Measurements from ENCODE around the gene ENPP7. TPM values are rescaled to one million over a fixed set of nuclear protein-coding genes. Genes with fewer than 3 reads are reported as not detected.

The ENPP7 gene
- under 1 TPM in 1 of 2 experiments, not detected in 1; 0.14 TPM for total RNA-seq

GRCh38 chr17:79730769-79731483 is at the start of gene ENPP7:
Gene ENPP7 (plus strand): TSS chr17:79730943. CDS start chr17:79731140, 197 bp downstream.
- no peak within 1 kb of the TSS for H3K27ac Mint-ChIP-seq
- peaks cover 1% of the 10 kb centered on the region for H3K36me3 Mint-ChIP-seq
- POLR2A ChIA-PET: no interaction called here
- H3K27me3 Mint-ChIP-seq: no peaks in the 10 kb centered on the region
- DNase-seq (no peak), ATAC-seq (ENCODE audit: low read depth) (no peak)
- no peak within 1 kb of the TSS for H3K4me3 Mint-ChIP-seq
- peaks cover 7% of the 10 kb centered on the region for H3K4me1 Mint-ChIP-seq
- H3K9me3 Mint-ChIP-seq: no peaks in the 10 kb centered on the region

- H3K36me3 Mint-ChIP-seq: no peaks in the 10 kb centered on the region
- ATAC-seq (ENCODE audit: low read depth): no peak
- POLR2A ChIA-PET: no interaction called here
- H3K9me3 Mint-ChIP-seq: no peaks in the 10 kb centered on the region
- DNase-seq: no peak
- H3K4me1 Mint-ChIP-seq: no peaks in the 10 kb centered on the region
- H3K4me3 Mint-ChIP-seq: no peak overlapping the region
- H3K27ac Mint-ChIP-seq: no peak overlapping the region
- H3K27me3 Mint-ChIP-seq: peaks cover 5% of the 10 kb centered on the region
Measured at GRCh38 chr17:79681101-79681621, 49.6 kb upstream of the ENPP7 start.

- ATAC-seq (ENCODE audit: low read depth): no peak
- no peak for DNase-seq
- Mint-ChIP-seq H3K4me3 (no peak overlapping the region), H3K36me3 (no peaks in the 10 kb centered on the region), H3K27ac (no peak overlapping the region), H3K9me3 (no peaks in the 10 kb centered on the region), H3K4me1 (no peaks in the 10 kb centered on the region), H3K27me3 (peaks cover 5% of the 10 kb centered on the region)
- POLR2A ChIA-PET: no interaction called here
Measured at GRCh38 chr17:79681628-79682261, 49.0 kb upstream of the ENPP7 start.

GRCh38 chr17:79683365-79683764 is 47.4 kb upstream of the ENPP7 start:
- H3K9me3 Mint-ChIP-seq: no peaks in the 10 kb centered on the region
- POLR2A ChIA-PET: interaction anchor here (0.7 kb wide), 1 partner anchor 45 kb away, joined by 3 read pairs; no protein-coding TSS in a partner anchor
- H3K4me3 Mint-ChIP-seq: no peak overlapping the region
- H3K36me3 Mint-ChIP-seq: no peaks in the 10 kb centered on the region
- no peaks in the 10 kb centered on the region for H3K4me1 Mint-ChIP-seq
- peaks cover 5% of the 10 kb centered on the region for H3K27me3 Mint-ChIP-seq
- ATAC-seq (ENCODE audit: low read depth) (no peak), DNase-seq (no peak)
- no peak overlapping the region for H3K27ac Mint-ChIP-seq

- Mint-ChIP-seq H3K27me3 (peaks cover 5% of the 10 kb centered on the region), H3K4me3 (no peak overlapping the region), H3K9me3 (no peaks in the 10 kb centered on the region), H3K27ac (no peak overlapping the region), H3K4me1 (no peaks in the 10 kb centered on the region), H3K36me3 (no peaks in the 10 kb centered on the region)
- no peak for ATAC-seq (ENCODE audit: low read depth)
- POLR2A ChIA-PET: interaction anchor here (0.7 kb wide), 1 partner anchor 44 kb away, joined by 3 read pairs; no protein-coding TSS in a partner anchor
- no peak for DNase-seq
Measured at GRCh38 chr17:79684132-79684985, 46.4 kb upstream of the ENPP7 start.

- Mint-ChIP-seq H3K27ac (no peak overlapping the region), H3K4me3 (no peak overlapping the region), H3K9me3 (no peaks in the 10 kb centered on the region), H3K27me3 (peaks cover 5% of the 10 kb centered on the region), H3K4me1 (no peaks in the 10 kb centered on the region), H3K36me3 (no peaks in the 10 kb centered on the region)
- DNase-seq (no peak), ATAC-seq (ENCODE audit: low read depth) (no peak)
- POLR2A ChIA-PET: no interaction called here
Measured at GRCh38 chr17:79685121-79685520, 45.6 kb upstream of the ENPP7 start.

- no peak for DNase-seq
- Mint-ChIP-seq H3K27me3 (peaks cover 5% of the 10 kb centered on the region), H3K27ac (no peak overlapping the region), H3K9me3 (no peaks in the 10 kb centered on the region), H3K36me3 (no peaks in the 10 kb centered on the region), H3K4me1 (no peaks in the 10 kb centered on the region), H3K4me3 (no peak overlapping the region)
- POLR2A ChIA-PET: no interaction called here
- no peak for ATAC-seq (ENCODE audit: low read depth)
Measured at GRCh38 chr17:79686476-79686875, 44.3 kb upstream of the ENPP7 start.

GRCh38 chr17:79690466-79690865 is 40.3 kb upstream of the ENPP7 start:
- H3K36me3 Mint-ChIP-seq: no peaks in the 10 kb centered on the region
- H3K4me1 Mint-ChIP-seq: no peaks in the 10 kb centered on the region
- POLR2A ChIA-PET: no interaction called here
- no peak overlapping the region for H3K27ac Mint-ChIP-seq
- H3K9me3 Mint-ChIP-seq: no peaks in the 10 kb centered on the region
- ATAC-seq (ENCODE audit: low read depth) (no peak), DNase-seq (no peak)
- no peaks in the 10 kb centered on the region for H3K27me3 Mint-ChIP-seq
- H3K4me3 Mint-ChIP-seq: no peak overlapping the region

- ATAC-seq (ENCODE audit: low read depth) (no peak), DNase-seq (no peak)
- POLR2A ChIA-PET: no interaction called here
- no peaks in the 10 kb centered on the region for H3K4me1 Mint-ChIP-seq
- no peak overlapping the region for H3K4me3 Mint-ChIP-seq
- peaks cover 1% of the 10 kb centered on the region for H3K27me3 Mint-ChIP-seq
- no peaks in the 10 kb centered on the region for H3K9me3 Mint-ChIP-seq
- H3K27ac Mint-ChIP-seq: no peak overlapping the region
- no peaks in the 10 kb centered on the region for H3K36me3 Mint-ChIP-seq
Measured at GRCh38 chr17:79690988-79691836, 39.5 kb upstream of the ENPP7 start.

- POLR2A ChIA-PET: no interaction called here
- no peak for DNase-seq
- Mint-ChIP-seq H3K27ac (no peak overlapping the region), H3K4me1 (no peaks in the 10 kb centered on the region), H3K4me3 (no peak overlapping the region), H3K36me3 (no peaks in the 10 kb centered on the region), H3K27me3 (peaks cover 7% of the 10 kb centered on the region), H3K9me3 (no peaks in the 10 kb centered on the region)
- no peak for ATAC-seq (ENCODE audit: low read depth)
Measured at GRCh38 chr17:79691931-79692330, 38.8 kb upstream of the ENPP7 start.

- Mint-ChIP-seq H3K27ac (no peak overlapping the region), H3K4me3 (no peak overlapping the region)
Measured at GRCh38 chr17:79693419-79693818, 37.3 kb upstream of the ENPP7 start.

GRCh38 chr17:79695293-79695790 is 35.4 kb upstream of the ENPP7 start:
- H3K27ac Mint-ChIP-seq: no peak overlapping the region
- H3K4me1 Mint-ChIP-seq: peaks cover 2% of the 10 kb centered on the region
- H3K27me3 Mint-ChIP-seq: peaks cover 10% of the 10 kb centered on the region
- no peaks in the 10 kb centered on the region for H3K36me3 Mint-ChIP-seq
- H3K4me3 Mint-ChIP-seq: no peak overlapping the region
- POLR2A ChIA-PET: no interaction called here
- no peak for ATAC-seq (ENCODE audit: low read depth)
- no peaks in the 10 kb centered on the region for H3K9me3 Mint-ChIP-seq
- DNase-seq: no peak

More at GRCh38 chr17:79693419-79693818, 37.3 kb upstream of the ENPP7 start:
- POLR2A ChIA-PET: no interaction called here
- Mint-ChIP-seq H3K4me1 (peaks cover 2% of the 10 kb centered on the region), H3K27me3 (peaks cover 10% of the 10 kb centered on the region), H3K9me3 (no peaks in the 10 kb centered on the region), H3K36me3 (no peaks in the 10 kb centered on the region)
- ATAC-seq (ENCODE audit: low read depth) (no peak), DNase-seq (no peak)
